ENCODE data around the gene HAND2. TPM values are rescaled to one million over a fixed set of nuclear protein-coding genes. Genes with fewer than 3 reads are reported as not detected.

The HAND2 gene
- total RNA-seq, 4 donors from 2014 or later: 4.2 to 29.2 (median 12.3) TPM

GRCh38 chr4:173524218-173525117 lies 5.6 kb downstream of the HAND2 start:
- no peak for TF ChIP-seq CTCF (IDR thresholded peaks at IDR 0.05)
- DNase-seq (ENCODE audit: low spot score) (no peak), ATAC-seq (ENCODE audit: low FRiP score) (no peak)

GRCh38 chr4:173522951-173523395 lies 7.1 kb downstream of the HAND2 start:
- peak; percentile 19 for ATAC-seq (ENCODE audit: low FRiP score)
- no peak for DNase-seq (ENCODE audit: low spot score)
- no peak for TF ChIP-seq CTCF (IDR thresholded peaks at IDR 0.05)

GRCh38 chr4:173522160-173522950 lies 7.7 kb downstream of the HAND2 start:
- TF ChIP-seq CTCF (IDR thresholded peaks at IDR 0.05): no peak
- peak; percentile 59 for DNase-seq (ENCODE audit: low spot score)
- peak; percentile 66 for ATAC-seq (ENCODE audit: low FRiP score)

GRCh38 chr4:173521467-173522159 lies 8.4 kb downstream of the HAND2 start:
- DNase-seq (ENCODE audit: low spot score) (no peak), ATAC-seq (ENCODE audit: low FRiP score) (no peak)
- TF ChIP-seq CTCF (IDR thresholded peaks at IDR 0.05): no peak

GRCh38 chr4:173520921-173521466 lies 9.0 kb downstream of the HAND2 start:
- DNase-seq (ENCODE audit: low spot score): no peak
- no peak for ATAC-seq (ENCODE audit: low FRiP score)
- TF ChIP-seq CTCF (IDR thresholded peaks at IDR 0.05): no peak
